GM13977 (cell line): ENCODE data around the gene TNFRSF8.

Source experiments
- DNase-seq: peaks from one replicate; pipeline ENCODE4 v3.0.0; 2012; ENCODE audit warnings: low spot score
- in situ Hi-C: fragments of 300-500 bp; cut with MboI; formaldehyde crosslinking; loops from one replicate; pipeline ENCODE4 v1.12.0; 2022; ENCODE audit warnings: low sequenced_read_pairs, low pct_unique_long_range_greater_than_20kb, mixed read lengths, inconsistent platforms; ENCODE audit not compliant: unreplicated experiment
- TF ChIP-seq, protein P1 (sequence below): IDR thresholded peaks from 2 replicates; pipeline ENCODE4 v1.5.1; 2012; ENCODE audit warnings: mild to moderate bottlenecking, control low read depth; ENCODE audit not compliant: insufficient read depth; ENCODE audit errors: extremely low read depth, missing control alignments

TNFRSF8 gene

DNA sequence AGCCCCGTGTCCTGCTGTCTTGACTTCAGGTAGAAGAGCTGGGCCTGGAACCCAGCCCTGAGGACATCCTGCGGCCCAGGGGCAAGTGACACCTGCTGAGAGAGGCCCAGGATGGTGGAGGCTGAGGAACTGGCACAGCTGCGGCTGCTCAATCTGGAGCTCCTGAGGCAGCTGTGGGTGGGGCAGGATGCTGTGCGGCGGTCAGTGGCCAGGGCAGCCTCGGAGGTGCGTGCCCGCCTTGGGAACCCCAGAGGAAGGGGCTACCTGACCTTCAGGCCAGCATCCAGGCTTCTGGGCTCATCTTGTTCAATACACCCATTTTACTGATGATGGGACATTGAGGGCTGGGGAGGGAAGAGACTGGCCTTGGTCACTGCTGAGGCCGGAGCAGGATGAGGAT lies 41.5 kb upstream of the TNFRSF8 start:
- DNase-seq = no peak
- TF ChIP-seq, protein P1, sequence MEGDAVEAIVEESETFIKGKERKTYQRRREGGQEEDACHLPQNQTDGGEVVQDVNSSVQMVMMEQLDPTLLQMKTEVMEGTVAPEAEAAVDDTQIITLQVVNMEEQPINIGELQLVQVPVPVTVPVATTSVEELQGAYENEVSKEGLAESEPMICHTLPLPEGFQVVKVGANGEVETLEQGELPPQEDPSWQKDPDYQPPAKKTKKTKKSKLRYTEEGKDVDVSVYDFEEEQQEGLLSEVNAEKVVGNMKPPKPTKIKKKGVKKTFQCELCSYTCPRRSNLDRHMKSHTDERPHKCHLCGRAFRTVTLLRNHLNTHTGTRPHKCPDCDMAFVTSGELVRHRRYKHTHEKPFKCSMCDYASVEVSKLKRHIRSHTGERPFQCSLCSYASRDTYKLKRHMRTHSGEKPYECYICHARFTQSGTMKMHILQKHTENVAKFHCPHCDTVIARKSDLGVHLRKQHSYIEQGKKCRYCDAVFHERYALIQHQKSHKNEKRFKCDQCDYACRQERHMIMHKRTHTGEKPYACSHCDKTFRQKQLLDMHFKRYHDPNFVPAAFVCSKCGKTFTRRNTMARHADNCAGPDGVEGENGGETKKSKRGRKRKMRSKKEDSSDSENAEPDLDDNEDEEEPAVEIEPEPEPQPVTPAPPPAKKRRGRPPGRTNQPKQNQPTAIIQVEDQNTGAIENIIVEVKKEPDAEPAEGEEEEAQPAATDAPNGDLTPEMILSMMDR = no peak
- in situ Hi-C loops = no loop called here

DNA sequence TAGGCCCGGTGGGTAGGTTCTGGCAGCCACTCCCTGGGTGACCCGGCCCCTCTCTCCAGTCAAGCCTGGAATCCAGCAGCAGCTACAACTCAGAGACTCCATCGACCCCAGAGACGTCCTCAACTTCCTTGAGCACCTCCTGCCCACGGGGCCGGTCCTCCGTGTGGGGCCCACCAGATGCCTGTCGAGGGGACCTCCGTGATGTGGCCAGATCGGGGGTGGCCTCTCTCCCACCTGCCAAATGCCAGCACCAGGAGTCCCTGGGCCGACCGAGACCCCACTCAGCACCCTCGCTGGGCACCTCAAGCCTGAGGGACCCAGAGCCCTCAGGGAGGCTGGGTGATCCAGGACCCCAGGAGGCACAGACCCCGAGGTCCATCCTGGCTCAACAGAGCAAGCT lies 41.1 kb upstream of the TNFRSF8 start:
- DNase-seq = no peak
- in situ Hi-C loops = no loop called here
- TF ChIP-seq, protein P1 = no peak

DNA sequence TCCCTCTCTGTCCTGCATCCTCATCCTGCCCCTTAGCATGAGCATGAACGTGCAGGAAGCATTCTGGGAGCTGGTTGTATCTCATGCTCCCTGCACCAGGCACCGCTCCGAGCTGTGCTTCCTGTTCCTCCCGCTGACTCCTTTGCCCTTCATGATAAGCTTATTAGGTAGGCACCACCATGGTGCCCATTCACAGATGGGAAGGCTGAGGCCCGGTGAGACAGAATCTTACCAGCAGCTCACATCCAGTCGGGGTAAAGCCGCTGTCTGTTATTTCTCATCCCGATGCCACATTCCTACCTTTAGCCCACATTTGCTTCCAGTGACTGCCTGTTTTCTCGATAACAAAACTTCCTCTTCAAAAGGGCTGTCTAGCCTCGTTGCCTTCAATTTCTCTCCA lies 36.5 kb upstream of the TNFRSF8 start:
- no peak for DNase-seq
- TF ChIP-seq, protein P1 = no peak
- in situ Hi-C loops = no loop called here

DNA sequence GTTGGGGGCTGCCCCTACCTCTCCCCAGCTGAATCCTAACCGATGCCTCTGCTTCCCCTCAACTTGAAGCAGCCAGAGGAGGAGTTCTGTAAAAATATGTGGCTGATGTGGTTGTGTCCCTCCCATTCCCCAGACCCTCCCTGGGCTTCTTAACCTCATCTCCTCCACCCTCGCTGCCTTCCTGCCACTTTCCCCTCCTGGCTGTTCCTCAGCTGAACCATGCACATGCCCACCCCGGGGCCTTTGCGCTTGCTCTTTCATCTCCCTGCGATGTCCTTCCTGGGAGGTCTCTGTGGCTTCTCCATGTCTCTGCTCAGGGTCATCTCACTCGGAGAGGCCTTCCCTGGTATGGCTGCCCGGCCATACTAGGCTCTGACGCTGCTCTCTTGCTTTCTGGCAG lies 34.9 kb upstream of the TNFRSF8 start:
- in situ Hi-C loops = no loop called here
- TF ChIP-seq, protein P1 = no peak
- no peak for DNase-seq

DNA sequence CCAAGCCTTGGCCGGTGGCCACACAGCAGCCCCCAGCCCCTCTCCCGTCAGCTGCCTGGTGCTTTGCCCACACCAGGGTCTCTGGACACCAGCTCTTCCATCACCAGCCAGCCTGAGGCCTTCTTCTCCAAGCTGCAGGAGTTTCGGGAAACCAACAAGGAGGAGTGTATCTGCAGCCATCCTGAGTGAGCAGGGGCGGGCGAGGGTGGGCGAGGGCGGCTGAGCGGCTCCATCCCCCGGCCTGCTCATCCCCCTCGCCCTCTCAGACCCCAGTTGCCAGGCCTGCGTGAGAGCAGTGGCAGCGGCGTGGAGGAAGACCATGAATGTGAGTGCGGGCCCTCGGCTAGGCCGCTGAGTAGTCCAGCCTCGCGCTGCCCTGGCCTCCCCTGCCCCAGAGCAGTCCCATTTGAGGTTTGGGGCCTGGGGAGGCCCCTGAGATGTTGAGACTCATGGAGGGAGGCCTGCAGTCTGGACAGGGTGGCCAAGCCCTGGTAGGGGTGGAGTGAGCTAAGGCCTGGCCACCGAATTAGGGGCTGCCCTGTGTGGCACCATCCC lies 34.1 kb upstream of the TNFRSF8 start:
- no peak for DNase-seq
- in situ Hi-C loops = no loop called here
- TF ChIP-seq, protein P1 = no peak

DNA sequence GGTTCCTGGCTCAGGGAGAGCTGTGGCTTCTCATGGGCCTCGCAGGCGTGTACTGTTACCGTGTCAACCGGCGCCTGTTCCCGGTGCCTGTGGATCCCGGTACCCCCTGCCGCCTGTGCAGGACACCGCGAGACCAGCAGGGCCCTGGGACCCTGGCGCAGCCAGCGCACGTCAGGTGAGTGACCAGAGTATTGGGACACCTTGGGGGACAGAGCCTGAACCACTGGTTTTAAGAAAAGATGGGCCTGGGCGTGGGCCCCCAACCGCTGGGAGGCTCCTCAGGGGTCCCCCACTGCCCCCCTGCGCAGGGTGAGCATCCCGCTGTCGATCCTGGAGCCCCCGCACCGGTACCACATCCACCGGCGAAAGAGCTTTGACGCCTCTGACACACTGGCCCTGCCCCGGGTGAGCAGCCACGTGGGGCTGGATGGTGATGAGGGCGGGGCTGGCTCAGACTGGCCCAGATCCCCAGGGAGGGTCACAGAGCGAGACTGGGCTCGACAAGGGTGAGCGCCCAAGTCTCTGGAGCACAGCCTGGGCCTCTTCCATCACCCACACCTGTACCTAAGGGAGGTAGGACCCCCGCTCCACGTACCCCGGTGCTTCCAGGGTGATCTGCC lies 33.3 kb upstream of the TNFRSF8 start:
- no peak for DNase-seq
- in situ Hi-C loops = no loop called here
- TF ChIP-seq, protein P1 = no peak
